GM10847 (cell line): ENCODE results near the gene SPATA9.

Experiments
- POLR2A ChIP-seq: IDR thresholded peaks from 2 replicates; pipeline ENCODE4 v1.6.1; 2011; ENCODE audit not compliant: insufficient read length; ENCODE audit errors: extremely low read depth

Gene SPATA9

GRCh38 chr5:95682891-95683290 is at the start of gene SPATA9:
SPATA9 (minus strand) TSS chr5:95682991; CDS start chr5:95682854, 137 bp downstream.
- no peak for TF ChIP-seq POLR2A

- TF ChIP-seq POLR2A, result no peak
Measured at GRCh38 chr5:95731571-95732554, 49.1 kb upstream of the SPATA9 start.

GRCh38 chr5:95730730-95731570 is 48.2 kb upstream of the SPATA9 start, which contains the start of gene RHOBTB3:
RHOBTB3 (plus strand) TSS chr5:95731336; CDS start chr5:95731683, 347 bp downstream.
- no peak for TF ChIP-seq POLR2A

- no peak for TF ChIP-seq POLR2A
Measured at GRCh38 chr5:95730011-95730700, 47.4 kb upstream of the SPATA9 start.

- TF ChIP-seq POLR2A, result no peak
Measured at GRCh38 chr5:95729115-95730010, 46.6 kb upstream of the SPATA9 start.

GRCh38 chr5:95728494-95729114 is 45.8 kb upstream of the SPATA9 start:
- no peak for TF ChIP-seq POLR2A

- TF ChIP-seq POLR2A, result no peak
Measured at GRCh38 chr5:95727764-95728191, 45.0 kb upstream of the SPATA9 start.

- no peak for TF ChIP-seq POLR2A
Measured at GRCh38 chr5:95726811-95727763, 44.3 kb upstream of the SPATA9 start.

GRCh38 chr5:95725937-95726810 is 43.4 kb upstream of the SPATA9 start:
- no peak for TF ChIP-seq POLR2A

- no peak for TF ChIP-seq POLR2A
Measured at GRCh38 chr5:95725071-95725820, 42.5 kb upstream of the SPATA9 start.
